Fibroblast of villous mesenchyme (primary cell): ENCODE data around the gene C3orf52. TPM values are rescaled to one million over a fixed set of nuclear protein-coding genes. Genes with fewer than 3 reads are reported as not detected.
"Not testable (repeated sequence)": the region's sequence is repeated elsewhere in the genome, so short reads cannot be mapped to it uniquely, and the experiment has no call there.

ENCODE experiments used
- DNase-seq: peaks from one replicate; pipeline ENCODE4 v3.0.0-alpha.2; 2010; ENCODE audit warnings: low read depth
- H3K4me3 ChIP-seq: 2 replicates; pipeline ENCODE4 v1.5.1; 2011; ENCODE audit warnings: low read depth, mild to moderate bottlenecking, low read length
- CTCF ChIP-seq: IDR thresholded peaks from 2 replicates; pipeline ENCODE4 v1.5.1; 2012; ENCODE audit warnings: low read depth, mild to moderate bottlenecking, low read length; ENCODE audit not compliant: insufficient read depth
- total RNA-seq: library from RNA; depleted of rRNA; stranded (reverse); fragments of >200 nt; gene quantifications from 2 replicates; pipeline ENCODE4 v1.2.3, GENCODE V29; 2012

The C3orf52 gene
- total RNA-seq, 1 donor: 7.3 TPM

DNA sequence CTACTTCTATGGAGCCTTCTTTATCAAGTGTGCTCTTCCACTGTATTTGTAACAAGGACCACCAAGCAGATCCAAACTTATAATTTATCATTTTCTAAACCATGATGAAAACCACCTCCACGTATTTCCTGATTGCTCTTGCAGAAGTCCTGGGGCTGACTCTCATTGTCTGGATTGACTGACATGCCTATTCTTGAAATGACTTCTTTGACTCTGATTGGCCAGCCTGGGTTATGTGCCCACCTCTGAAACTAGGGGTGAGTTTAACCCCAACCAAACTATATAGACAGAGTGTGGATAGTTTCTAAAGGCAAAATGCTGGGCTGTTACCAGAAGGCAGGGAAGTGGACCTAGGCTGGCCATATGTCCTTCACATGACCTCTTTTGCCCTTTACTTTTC lies 38.9 kb upstream of the C3orf52 start:
- no peak for DNase-seq
- no peak for TF ChIP-seq CTCF
- no peak overlapping the region for H3K4me3 ChIP-seq

DNA sequence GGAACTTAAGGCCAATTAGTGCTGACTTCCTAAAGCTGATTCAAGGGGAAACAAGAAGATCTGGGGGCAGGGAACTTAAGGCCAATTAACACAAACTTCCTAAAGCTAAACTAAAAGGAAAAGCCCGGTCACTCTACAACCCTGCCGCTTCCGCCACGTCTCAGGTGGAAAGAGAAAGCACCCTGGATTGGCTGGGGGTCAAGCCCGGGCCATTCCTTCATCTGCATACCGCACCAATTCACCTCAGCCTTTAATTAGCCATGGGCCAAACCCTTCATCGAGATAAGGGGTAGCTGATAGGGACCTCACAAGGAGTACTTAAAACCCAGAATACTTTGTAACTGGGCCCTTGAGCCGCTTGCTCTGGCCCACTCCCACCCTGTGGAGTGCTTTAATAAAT lies 37.3 kb upstream of the C3orf52 start:
- no peak for TF ChIP-seq CTCF
- no peak for DNase-seq
- no peak overlapping the region for H3K4me3 ChIP-seq

GRCh38 chr3:112053229-112053628 lies 33.0 kb upstream of the C3orf52 start:
- H3K4me3 ChIP-seq: no peak overlapping the region
- no peak for DNase-seq
- TF ChIP-seq CTCF: no peak

GRCh38 chr3:112056451-112056929 lies 29.7 kb upstream of the C3orf52 start:
- no peak for TF ChIP-seq CTCF
- DNase-seq: peak; percentile 18
- H3K4me3 ChIP-seq: no peak overlapping the region

- no peak overlapping the region for H3K4me3 ChIP-seq
- no peak for TF ChIP-seq CTCF
- DNase-seq: no peak
These were observed 26.7 kb upstream of the C3orf52 start for GRCh38 chr3:112059497-112059896.

DNA sequence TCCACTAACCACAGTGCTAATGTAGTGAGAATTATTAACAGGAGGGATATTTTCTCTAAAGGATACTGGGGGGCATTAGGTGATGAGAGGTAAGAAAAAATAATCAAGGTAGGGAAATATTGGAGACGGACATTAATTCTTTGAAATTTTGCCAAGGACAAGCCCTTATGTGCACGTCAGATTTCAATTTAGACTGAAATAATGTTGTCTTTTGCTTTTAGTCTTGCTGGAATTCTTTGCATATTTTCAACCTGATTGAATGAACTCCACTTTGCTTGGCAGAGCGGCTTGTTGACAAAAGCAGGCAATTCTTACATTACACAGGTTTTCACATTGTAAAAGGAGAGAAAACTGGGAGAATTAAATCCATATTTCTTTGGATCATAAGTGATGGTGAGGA lies 25.0 kb upstream of the C3orf52 start:
- peak; percentile 22 for DNase-seq
- TF ChIP-seq CTCF: no peak
- no peak overlapping the region for H3K4me3 ChIP-seq

DNA sequence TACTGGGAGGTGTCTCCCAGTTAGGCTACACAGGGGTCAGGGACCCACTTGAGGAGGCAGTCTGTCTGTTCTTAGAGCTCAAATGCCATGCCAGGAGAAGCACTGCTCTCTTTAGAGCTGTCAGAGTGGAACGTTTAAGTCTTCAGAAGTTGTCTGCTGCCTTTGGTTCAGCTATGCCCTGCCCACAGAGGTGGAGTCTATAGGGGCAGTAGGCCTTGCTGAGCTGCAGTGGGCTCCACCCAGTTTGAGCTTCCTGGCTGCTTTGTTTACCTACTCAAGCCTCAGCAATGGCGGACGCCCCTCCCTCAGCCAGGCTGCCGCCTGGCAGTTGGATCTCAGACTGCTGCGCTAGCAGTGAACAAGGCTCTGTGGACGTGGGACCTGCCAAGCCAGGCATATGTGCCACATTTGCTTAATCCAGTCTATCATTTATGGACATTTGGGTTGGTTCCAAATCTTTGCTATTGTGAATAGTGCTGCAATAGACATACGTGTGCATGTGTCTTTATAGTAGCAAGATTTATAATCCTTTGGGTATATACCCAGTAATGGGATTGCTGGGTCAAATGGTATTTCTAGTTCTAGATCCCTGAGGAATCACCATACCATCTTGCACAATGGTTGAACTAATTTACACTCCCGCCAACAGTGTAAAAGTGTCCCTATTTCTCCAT lies 13.7 kb upstream of the C3orf52 start:
- DNase-seq: not testable (repeated sequence)

More for the DNA sequence above, 13.7 kb upstream of the C3orf52 start:
- not testable (repeated sequence) for H3K4me3 ChIP-seq
